OCI-LY3 (cell line): ENCODE measurements around the gene SLC13A3.

ENCODE experiments used
- H2AFZ ChIP-seq: fragments of 200-600, 300-600 bp; shearing (Covaris generic); 2 replicates; pipeline ENCODE4 v1.6.0; 2014; ENCODE audit warnings: antibody characterized with exemption, low read depth, low read length
- H3K27ac ChIP-seq: fragments of 200-600, 300-600 bp; sonication (generic); 2 replicates; pipeline ENCODE4 v1.5.1; 2014; ENCODE audit warnings: mild to moderate bottlenecking, low read length, moderate library complexity, mixed read lengths
- H3K27me3 ChIP-seq: fragments of 200-600, 300-600 bp; sonication (generic); 2 replicates; pipeline ENCODE4 v1.6.1; 2014; ENCODE audit warnings: low read depth, low read length, mixed read lengths
- H3K36me3 ChIP-seq: fragments of 200-600, 300-600 bp; sonication (generic); replicated peaks from 2 replicates; pipeline ENCODE3; 2014; ENCODE audit warnings: low read depth, low read length, mixed read lengths
- H3K4me1 ChIP-seq: fragments of 300-600, 200-600 bp; sonication (generic); 2 replicates; pipeline ENCODE4 v1.6.1; 2014; ENCODE audit warnings: low read length, mixed read lengths
- H3K4me2 ChIP-seq: fragments of 200-600, 300-600 bp; sonication (generic); 2 replicates; pipeline ENCODE4 v1.6.1; 2014; ENCODE audit warnings: low read length, mixed read lengths
- H3K4me3 ChIP-seq: fragments of 300-600, 200-600 bp; sonication (generic); 2 replicates; pipeline ENCODE4 v1.5.1; 2014; ENCODE audit warnings: antibody characterized with exemption, mild to moderate bottlenecking, low read length, moderate library complexity
- H3K79me2 ChIP-seq: fragments of 300-600, 200-600 bp; shearing (Covaris generic); 2 replicates; pipeline ENCODE4 v1.6.1; 2014; ENCODE audit warnings: mild to moderate bottlenecking, low read length, mixed read lengths
- H3K9ac ChIP-seq: fragments of 300-600, 200-600 bp; shearing (Covaris generic); 2 replicates; pipeline ENCODE4 v1.6.0; 2014; ENCODE audit warnings: mild to moderate bottlenecking, low read length, moderate library complexity
- H3K9me3 ChIP-seq: fragments of 200-600, 300-600 bp; shearing (Covaris generic); 2 replicates; pipeline ENCODE4 v1.6.1; 2014; ENCODE audit warnings: low read length, mixed read lengths; ENCODE audit not compliant: insufficient read depth
- H4K20me1 ChIP-seq: fragments of 200-600, 300-600 bp; sonication (generic); 2 replicates; pipeline ENCODE4 v1.6.1; 2016; ENCODE audit warnings: low read length, mixed read lengths; ENCODE audit not compliant: insufficient read depth
- CTCF ChIP-seq: fragments of 200-600, 300-600 bp; sonication (generic); IDR thresholded peaks from 2 replicates; pipeline ENCODE4 v1.5.1; 2014; ENCODE audit warnings: antibody characterized with exemption, low read length, low read depth
- EZH2phosphoT487 ChIP-seq: fragments of 200-600 bp; shearing (Covaris generic); IDR thresholded peaks from 2 replicates; pipeline ENCODE4 v1.6.1; 2018; ENCODE audit warnings: antibody characterized with exemption, mixed run types, low read depth

The SLC13A3 gene

DNA sequence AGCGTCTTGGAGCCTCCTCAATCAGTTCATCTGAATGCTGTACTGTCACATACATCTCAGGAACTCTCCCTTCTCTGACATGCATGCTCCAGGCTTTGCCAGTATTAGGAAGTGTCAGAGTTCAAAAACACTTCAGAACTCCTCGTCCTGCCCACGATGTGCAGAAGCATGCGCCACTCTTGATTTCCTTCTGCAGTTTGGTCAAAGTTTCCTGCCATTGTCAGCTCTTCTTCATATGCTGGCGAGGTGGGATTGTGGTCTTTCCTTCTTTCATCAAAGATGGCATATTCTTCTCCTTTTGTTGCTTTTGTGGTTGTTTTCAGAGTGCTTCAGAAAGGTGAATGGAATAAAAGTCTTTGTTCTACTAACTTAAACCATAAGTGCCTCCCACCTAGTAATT is 21.0 kb downstream of the SLC13A3 start:
- Histone ChIP-seq H3K4me1 (no peaks in the 10 kb centered on the region), H4K20me1 (no peaks in the 10 kb centered on the region), H3K27me3 (peaks cover 45% of the 10 kb centered on the region), H3K79me2 (no peaks in the 10 kb centered on the region), H3K9ac (no peak overlapping the region), H3K27ac (no peak overlapping the region), H2AFZ (no peak overlapping the region), H3K36me3 (no peaks in the 10 kb centered on the region), H3K4me2 (no peak overlapping the region), H3K4me3 (no peak overlapping the region), H3K9me3 (no peaks in the 10 kb centered on the region)
- no peak for TF ChIP-seq CTCF
- no peak for TF ChIP-seq EZH2phosphoT487

DNA sequence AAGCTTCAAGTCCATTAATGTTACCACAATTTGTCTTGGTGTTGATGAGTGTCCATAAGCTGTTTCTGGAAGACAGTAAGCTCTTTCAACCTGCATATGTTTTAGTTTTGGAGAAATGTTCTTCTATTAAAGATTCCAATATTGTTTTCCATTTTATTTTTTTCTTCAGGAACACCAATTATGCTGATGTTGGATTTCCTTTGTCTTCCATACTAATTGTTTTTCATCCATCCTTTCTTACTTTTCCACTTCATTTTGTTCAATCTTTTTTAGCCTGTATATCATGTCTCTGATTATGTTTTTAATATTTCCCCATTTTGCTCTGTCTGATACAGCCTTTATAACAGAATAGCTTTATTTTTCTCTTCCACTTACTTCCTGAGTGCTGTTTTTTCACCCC is 21.9 kb downstream of the SLC13A3 start:
- Histone ChIP-seq H3K27me3 (peaks cover 49% of the 10 kb centered on the region), H3K4me1 (no peaks in the 10 kb centered on the region), H3K4me2 (no peak overlapping the region), H4K20me1 (no peaks in the 10 kb centered on the region), H2AFZ (no peak overlapping the region), H3K9me3 (peaks cover 2% of the 10 kb centered on the region; the same call in 1 of the 2 replicates), H3K79me2 (no peaks in the 10 kb centered on the region), H3K36me3 (no peaks in the 10 kb centered on the region), H3K27ac (no peak overlapping the region), H3K4me3 (no peak overlapping the region), H3K9ac (no peak overlapping the region)
- no peak for TF ChIP-seq CTCF

- no peaks in the 10 kb centered on the region for H3K36me3 ChIP-seq
These were observed 24.0 kb downstream of the SLC13A3 start for GRCh38 chr20:46627234-46627633.

GRCh38 chr20:46626758-46627157 is 24.5 kb downstream of the SLC13A3 start:
- Histone ChIP-seq H3K27ac (no peak overlapping the region), H4K20me1 (no peaks in the 10 kb centered on the region), H3K4me1 (no peaks in the 10 kb centered on the region), H3K9me3 (peaks cover 13% of the 10 kb centered on the region; the same call in 1 of the 2 replicates), H3K27me3 (peaks cover 59% of the 10 kb centered on the region), H3K36me3 (no peaks in the 10 kb centered on the region), H3K4me2 (no peak overlapping the region), H3K9ac (no peak overlapping the region), H3K79me2 (no peaks in the 10 kb centered on the region), H2AFZ (no peak overlapping the region), H3K4me3 (no peak overlapping the region)
- TF ChIP-seq CTCF, result no peak
- no peak for TF ChIP-seq EZH2phosphoT487

More at GRCh38 chr20:46627234-46627633, 24.0 kb downstream of the SLC13A3 start:
- peaks cover 13% of the 10 kb centered on the region; the same call in 1 of the 2 replicates for H3K9me3 ChIP-seq
- H3K4me2 ChIP-seq, result no peak overlapping the region
- H3K9ac ChIP-seq, result no peak overlapping the region
- no peaks in the 10 kb centered on the region for H3K79me2 ChIP-seq
- H3K4me3 ChIP-seq, result no peak overlapping the region
- no peak overlapping the region for H3K27ac ChIP-seq
- H4K20me1 ChIP-seq, result no peaks in the 10 kb centered on the region
- H3K27me3 ChIP-seq, result peaks cover 55% of the 10 kb centered on the region
- TF ChIP-seq CTCF, result no peak
- no peak for TF ChIP-seq EZH2phosphoT487
- H2AFZ ChIP-seq, result no peak overlapping the region
- no peaks in the 10 kb centered on the region for H3K4me1 ChIP-seq
